GM23338 (cell line): Measurements from ENCODE around the gene SERAC1. TPM values are rescaled to one million over a fixed set of nuclear protein-coding genes. Genes with fewer than 3 reads are reported as not detected.

Source experiments
- ATAC-seq: fragments of 200-7000 bp; cut with Tn5 transposase; 3 replicates; pipeline ENCODE4 v1.9.1; 2020
- DNase-seq: peaks from one replicate; pipeline ENCODE4 v3.0.0-alpha.2; 2015; ENCODE audit warnings: low spot score
- H2AFZ ChIP-seq: fragments of 200-600 bp; sonication (generic); 2 replicates; pipeline ENCODE4 v1.8.0; 2016; ENCODE audit warnings: antibody characterized with exemption, mild to moderate bottlenecking, moderate library complexity
- H3F3A ChIP-seq: fragments of 200-600 bp; sonication (generic); replicated peaks from 2 replicates; pipeline ENCODE4 v1.8.0; 2017; ENCODE audit warnings: antibody characterized with exemption, mixed run types, low read depth
- H3K27ac ChIP-seq: fragments of 200-600 bp; sonication (generic); 2 replicates; pipeline ENCODE4 v1.6.1; 2016; ENCODE audit warnings: low read depth
- H3K27me3 ChIP-seq: fragments of 200-600 bp; sonication (generic); 2 replicates; pipeline ENCODE4 v1.8.0; 2016; ENCODE audit warnings: mild to moderate bottlenecking, mixed run types, moderate library complexity; ENCODE audit not compliant: insufficient read depth
- H3K36me3 ChIP-seq: fragments of 200-600 bp; sonication (generic); 2 replicates; pipeline ENCODE4 v1.8.0; 2016; ENCODE audit warnings: mild to moderate bottlenecking; ENCODE audit not compliant: insufficient read depth
- H3K4me1 ChIP-seq: fragments of 200-600 bp; sonication (generic); 2 replicates; pipeline ENCODE4 v1.8.0; 2016; ENCODE audit warnings: mild to moderate bottlenecking, moderate library complexity; ENCODE audit not compliant: insufficient read depth
- H3K4me2 ChIP-seq: fragments of 200-600 bp; sonication (generic); 2 replicates; pipeline ENCODE4 v1.7.1; 2017; ENCODE audit warnings: mixed run types
- H3K4me3 ChIP-seq: fragments of 200-600 bp; sonication (generic); 2 replicates; pipeline ENCODE4 v1.6.1; 2016; ENCODE audit warnings: mixed run types
- H3K79me2 ChIP-seq: fragments of 200-600 bp; sonication (generic); replicated peaks from 2 replicates; pipeline ENCODE4 v1.8.0; 2017; ENCODE audit warnings: mild to moderate bottlenecking; ENCODE audit not compliant: insufficient read depth
- H3K9me2 ChIP-seq: fragments of 200-600 bp; sonication (generic); 2 replicates; pipeline ENCODE4 v1.8.0; 2017; ENCODE audit not compliant: insufficient read depth
- H4K20me1 ChIP-seq: fragments of 200-600 bp; sonication (generic); replicated peaks from 2 replicates; pipeline ENCODE4 v1.8.0; 2017; ENCODE audit warnings: mild to moderate bottlenecking; ENCODE audit not compliant: insufficient read depth
- H3K27ac Mint-ChIP-seq: 2 replicates; pipeline ENCODE4 v1.8.0; 2020; ENCODE audit warnings: inconsistent platforms, mild to moderate bottlenecking, moderate library complexity, mixed read lengths
- H3K27me3 Mint-ChIP-seq: 3 replicates; pipeline ENCODE4 v1.8.0; 2022; ENCODE audit warnings: low read depth, mild to moderate bottlenecking, moderate library complexity, mixed read lengths, inconsistent platforms; ENCODE audit not compliant: insufficient read depth, poor library complexity
- H3K36me3 Mint-ChIP-seq: 3 replicates; pipeline ENCODE4 v1.8.0; 2021; ENCODE audit warnings: low read depth, mild to moderate bottlenecking, inconsistent platforms, moderate library complexity, mixed read lengths
- H3K4me1 Mint-ChIP-seq: 3 replicates; pipeline ENCODE4 v1.8.0; 2020; ENCODE audit warnings: mild to moderate bottlenecking, inconsistent platforms, mixed read lengths
- H3K4me3 Mint-ChIP-seq: 3 replicates; pipeline ENCODE4 v1.8.0; 2021; ENCODE audit warnings: moderate library complexity, mild to moderate bottlenecking, inconsistent platforms, mixed read lengths
- H3K9me3 Mint-ChIP-seq: 3 replicates; pipeline ENCODE4 v1.8.0; 2020; ENCODE audit warnings: moderate library complexity, mild to moderate bottlenecking, inconsistent platforms, mixed read lengths
- CREB1 ChIP-seq: fragments of 250-450 bp; sonication (Bioruptor Pico); IDR thresholded peaks from 2 replicates; pipeline ENCODE4 v1.5.0; 2020; ENCODE audit warnings: low read depth, mild to moderate bottlenecking, moderate library complexity
- CTCF ChIP-seq, 2 experiments: fragments of 200-600 bp in 1 of 2; sonication (generic) in 1 of 2; conservative IDR thresholded peaks; 2 replicates each; pipeline versions ENCODE4 v1.5.1 to v1.6.1; 2016 to 2017; ENCODE audit warnings: antibody characterized with exemption in 2 of 2, low read depth in 2 of 2, mild to moderate bottlenecking in 2 of 2, moderate library complexity in 1 of 2
- ETS1 ChIP-seq: IDR thresholded peaks from 2 replicates; pipeline ENCODE4 v1.6.1; 2016; ENCODE audit warnings: antibody characterized with exemption
- EZH2 ChIP-seq: fragments of 200-600 bp; sonication (generic); IDR thresholded peaks from one replicate; pipeline ENCODE4 v1.8.0; 2017; ENCODE audit warnings: antibody characterized with exemption, mild to moderate bottlenecking, low read depth; ENCODE audit not compliant: unreplicated experiment
- EZH2phosphoT487 ChIP-seq: fragments of 200-600 bp; sonication (generic); IDR thresholded peaks from one replicate; pipeline ENCODE4 v1.8.1; 2018; ENCODE audit warnings: antibody characterized with exemption; ENCODE audit not compliant: unreplicated experiment
- JUNB ChIP-seq: IDR thresholded peaks from one replicate; pipeline ENCODE4 v1.6.1; 2016; ENCODE audit warnings: antibody characterized with exemption; ENCODE audit not compliant: unreplicated experiment
- POLR2AphosphoS5 ChIP-seq: IDR thresholded peaks from 2 replicates; pipeline ENCODE4 v1.6.1; 2016; ENCODE audit warnings: antibody characterized with exemption, low read depth
- REST ChIP-seq: IDR thresholded peaks from one replicate; pipeline ENCODE4 v1.6.1; 2018; ENCODE audit warnings: antibody characterized with exemption; ENCODE audit not compliant: unreplicated experiment
- STAT1 ChIP-seq: IDR thresholded peaks from one replicate; pipeline ENCODE4 v1.6.1; 2016; ENCODE audit warnings: antibody characterized with exemption; ENCODE audit not compliant: unreplicated experiment
- ZNF114 ChIP-seq: fragments of 250-450 bp; sonication (Bioruptor Pico); IDR thresholded peaks from 2 replicates; pipeline ENCODE4 v1.5.0; 2020; ENCODE audit warnings: mild to moderate bottlenecking, moderate library complexity
- ZNF331 ChIP-seq: fragments of 250-450 bp; sonication (Bioruptor Pico); IDR thresholded peaks from 2 replicates; pipeline ENCODE4 v1.5.0; 2020; ENCODE audit warnings: low read depth, mild to moderate bottlenecking, moderate library complexity
- polyA plus RNA-seq: library from polyadenylated mRNA; unstranded; fragments of >200 nt; fragmentation: Nextera tagmentation; extraction: Ambion mirVana; gene quantifications from 2 replicates; pipeline ENCODE4 v1.2.1, GENCODE V29; 2016
- total RNA-seq: library from RNA; depleted of rRNA; stranded (reverse); fragments of >200 nt; shearing (Covaris generic); gene quantifications from 2 replicates; pipeline ENCODE4 v1.2.3, GENCODE V29; 2014

Gene SERAC1
- total and polyA plus RNA-seq, 2 experiments from 2014 or later = 5.1 to 8.4 TPM

- Histone ChIP-seq H3K27me3 (no peaks in the 10 kb centered on the region), H3K27ac (no peak overlapping the region), H3K4me1 (no peaks in the 10 kb centered on the region), H3F3A (no peaks in the 10 kb centered on the region), H3K4me3 (no peak overlapping the region), H3K79me2 (no peaks in the 10 kb centered on the region), H3K36me3 (no peaks in the 10 kb centered on the region), H4K20me1 (no peaks in the 10 kb centered on the region), H3K4me2 (no peak overlapping the region), H3K9me2 (no peaks in the 10 kb centered on the region), H2AFZ (peak overlapping the region; percentile 57; the same call in 1 of the 2 replicates)
- Mint-ChIP-seq H3K4me1 (peaks cover 12% of the 10 kb centered on the region), H3K36me3 (no peaks in the 10 kb centered on the region), H3K4me3 (no peak overlapping the region), H3K27me3 (peaks cover 2% of the 10 kb centered on the region), H3K9me3 (no peaks in the 10 kb centered on the region), H3K27ac (no peak overlapping the region)
- ATAC-seq = no peak
- no peak for TF ChIP-seq ETS1
- TF ChIP-seq ZNF331 (CRISPR knock-in tag) = no peak
- TF ChIP-seq EZH2phosphoT487 = no peak
- no peak for TF ChIP-seq EZH2
- TF ChIP-seq POLR2AphosphoS5 = no peak
- no peak for TF ChIP-seq REST
- no peak for TF ChIP-seq CTCF (conservative IDR thresholded peaks at IDR 0.05; ENCODE audit: low read depth in 2 of 2)
- DNase-seq = no peak
Observed at GRCh38 chr6:158207422-158207788, 39.3 kb upstream of the SERAC1 start.

- Histone ChIP-seq H3K27me3 (no peaks in the 10 kb centered on the region), H3K4me3 (no peak overlapping the region), H4K20me1 (no peaks in the 10 kb centered on the region), H3K36me3 (no peaks in the 10 kb centered on the region), H3K4me2 (no peak overlapping the region), H3F3A (no peaks in the 10 kb centered on the region), H2AFZ (peak overlapping the region; percentile 57; the same call in 1 of the 2 replicates), H3K79me2 (no peaks in the 10 kb centered on the region), H3K9me2 (no peaks in the 10 kb centered on the region), H3K27ac (no peak overlapping the region), H3K4me1 (no peaks in the 10 kb centered on the region)
- ATAC-seq (no peak), DNase-seq (no peak)
- Mint-ChIP-seq H3K4me1 (peaks cover 15% of the 10 kb centered on the region), H3K4me3 (no peak overlapping the region), H3K27ac (no peak overlapping the region), H3K36me3 (no peaks in the 10 kb centered on the region), H3K27me3 (no peaks in the 10 kb centered on the region), H3K9me3 (no peaks in the 10 kb centered on the region)
- TF ChIP-seq REST = no peak
- TF ChIP-seq STAT1 = no peak
- no peak for TF ChIP-seq EZH2phosphoT487
- TF ChIP-seq CTCF (conservative IDR thresholded peaks at IDR 0.05; ENCODE audit: low read depth in 2 of 2) = no peak
- TF ChIP-seq JUNB = no peak
- TF ChIP-seq CREB1 = no peak
- TF ChIP-seq ZNF114 (CRISPR knock-in tag) = no peak
- TF ChIP-seq ZNF331 (CRISPR knock-in tag) = no peak
Observed at GRCh38 chr6:158206740-158207421, 38.8 kb upstream of the SERAC1 start.
